ENCODE data around the gene CNGA3. TPM values are rescaled to one million over a fixed set of nuclear protein-coding genes. Genes with fewer than 3 reads are reported as not detected.
"Not testable (repeated sequence)": the region's sequence is repeated elsewhere in the genome, so short reads cannot be mapped to it uniquely, and the experiment has no call there.

Gene CNGA3
- total RNA-seq, 2 experiments from 2014 or later, result not detected

DNA sequence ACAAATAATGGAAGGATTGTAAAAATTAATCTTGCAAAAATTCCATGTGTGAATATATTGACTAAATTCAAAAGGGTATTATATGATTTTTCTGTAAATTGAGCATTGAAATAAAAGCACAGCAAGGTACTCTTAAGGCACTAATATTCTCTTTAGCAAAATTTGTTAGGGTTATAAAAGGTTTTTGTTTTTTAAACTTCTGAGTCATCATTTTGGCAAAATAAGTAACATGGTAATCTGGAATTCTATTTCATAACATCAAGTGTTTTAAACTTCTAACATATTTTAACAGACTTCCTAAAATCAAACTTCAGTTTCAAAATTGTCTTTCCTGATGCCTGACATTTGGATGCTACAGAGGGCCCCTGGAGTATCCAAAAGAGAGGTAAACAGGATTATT is 85.9 kb downstream of the CNGA3 start:
- H3K4me3 ChIP-seq (ENCODE audit: low read depth, low read length, poor library complexity, severe bottlenecking), result no peak overlapping the region
- H3K36me3 ChIP-seq (ENCODE audit: insufficient read depth, low read length), result no peaks in the 10 kb centered on the region
- H3K27ac ChIP-seq (ENCODE audit: low read depth, low read length, poor library complexity, severe bottlenecking), result no peak overlapping the region
- POLR2A ChIA-PET, result no interaction called here
- intact Hi-C loops (cut with micrococcal nuclease; ENCODE audit: unreplicated experiment), result no loop called here
- no peak for DNase-seq (ENCODE audit: low spot score)
- TF ChIP-seq, protein P1, sequence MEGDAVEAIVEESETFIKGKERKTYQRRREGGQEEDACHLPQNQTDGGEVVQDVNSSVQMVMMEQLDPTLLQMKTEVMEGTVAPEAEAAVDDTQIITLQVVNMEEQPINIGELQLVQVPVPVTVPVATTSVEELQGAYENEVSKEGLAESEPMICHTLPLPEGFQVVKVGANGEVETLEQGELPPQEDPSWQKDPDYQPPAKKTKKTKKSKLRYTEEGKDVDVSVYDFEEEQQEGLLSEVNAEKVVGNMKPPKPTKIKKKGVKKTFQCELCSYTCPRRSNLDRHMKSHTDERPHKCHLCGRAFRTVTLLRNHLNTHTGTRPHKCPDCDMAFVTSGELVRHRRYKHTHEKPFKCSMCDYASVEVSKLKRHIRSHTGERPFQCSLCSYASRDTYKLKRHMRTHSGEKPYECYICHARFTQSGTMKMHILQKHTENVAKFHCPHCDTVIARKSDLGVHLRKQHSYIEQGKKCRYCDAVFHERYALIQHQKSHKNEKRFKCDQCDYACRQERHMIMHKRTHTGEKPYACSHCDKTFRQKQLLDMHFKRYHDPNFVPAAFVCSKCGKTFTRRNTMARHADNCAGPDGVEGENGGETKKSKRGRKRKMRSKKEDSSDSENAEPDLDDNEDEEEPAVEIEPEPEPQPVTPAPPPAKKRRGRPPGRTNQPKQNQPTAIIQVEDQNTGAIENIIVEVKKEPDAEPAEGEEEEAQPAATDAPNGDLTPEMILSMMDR (conservative IDR thresholded peaks at IDR 0.05; ENCODE audit: low read length), result no peak
- TF ChIP-seq EZH2phosphoT487 (IDR thresholded peaks at IDR 0.05; ENCODE audit: borderline replicate concordance, low read depth, low read length), result no peak
- H2AFZ ChIP-seq (ENCODE audit: low read length), result no peak overlapping the region
- no peaks in the 10 kb centered on the region for H4K20me1 ChIP-seq (ENCODE audit: insufficient read depth, low read length)
- no peaks in the 10 kb centered on the region for H3K4me1 ChIP-seq (ENCODE audit: insufficient read depth, low read length, poor library complexity, severe bottlenecking)
- H3K79me2 ChIP-seq (ENCODE audit: insufficient read depth, low read depth, low read length), result no peaks in the 10 kb centered on the region
- H3K9me2 ChIP-seq (ENCODE audit: insufficient read depth, low read length), result no peaks in the 10 kb centered on the region
- BruUV-seq (replicated peaks), result no TSS peak
- CTCF ChIA-PET (ENCODE audit: unreplicated experiment), result no interaction called here
- no peak overlapping the region for H3K4me2 ChIP-seq (ENCODE audit: low read length)
- H3K9me3 ChIP-seq (ENCODE audit: low read length), result peaks cover 14% of the 10 kb centered on the region; the same call in 1 of the 2 replicates

DNA sequence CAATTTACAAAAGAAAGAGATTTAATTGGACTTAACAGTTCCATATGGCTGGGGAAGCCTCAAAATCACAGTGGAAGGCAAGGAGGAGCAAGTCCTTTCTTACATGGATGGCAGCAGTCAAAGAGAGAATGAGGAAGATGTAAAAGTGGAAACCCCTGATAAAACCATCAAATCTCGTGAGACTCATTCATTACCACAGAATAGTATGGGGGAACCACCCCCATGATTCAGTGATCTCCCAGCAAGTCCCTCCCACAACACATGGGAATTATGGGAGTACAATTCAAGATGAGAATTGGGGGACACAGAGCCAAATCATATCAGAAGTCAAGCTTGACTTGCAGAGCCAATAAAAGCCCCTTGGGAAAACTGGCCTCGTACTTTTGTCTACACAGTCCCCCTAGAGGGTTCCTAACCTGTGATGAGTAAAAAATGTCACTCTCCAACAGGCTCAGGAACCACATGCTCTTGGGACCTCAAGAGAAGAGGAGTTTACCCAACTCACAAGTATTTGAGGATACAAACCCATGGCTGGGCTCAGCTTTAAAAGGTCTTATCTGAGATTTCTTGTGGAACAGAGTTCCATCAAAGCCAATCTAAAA is 87.2 kb downstream of the CNGA3 start:
- Histone ChIP-seq H3K9me2 (ENCODE audit: insufficient read depth, low read length) (no peaks in the 10 kb centered on the region), H3K4me3 (ENCODE audit: low read depth, low read length, poor library complexity, severe bottlenecking) (no peak overlapping the region), H3K79me2 (ENCODE audit: insufficient read depth, low read depth, low read length) (no peaks in the 10 kb centered on the region), H3K9me3 (ENCODE audit: low read length) (peaks cover 15% of the 10 kb centered on the region), H3K27ac (ENCODE audit: low read depth, low read length, poor library complexity, severe bottlenecking) (no peak overlapping the region), H3K4me1 (ENCODE audit: insufficient read depth, low read length, poor library complexity, severe bottlenecking) (no peaks in the 10 kb centered on the region), H2AFZ (ENCODE audit: low read length) (no peak overlapping the region), H4K20me1 (ENCODE audit: insufficient read depth, low read length) (no peaks in the 10 kb centered on the region), H3K36me3 (ENCODE audit: insufficient read depth, low read length) (no peaks in the 10 kb centered on the region), H3K4me2 (ENCODE audit: low read length) (no peak overlapping the region)
- intact Hi-C loops (cut with micrococcal nuclease; ENCODE audit: unreplicated experiment), result no loop called here
- ChIA-PET POLR2A (no interaction called here), CTCF (ENCODE audit: unreplicated experiment) (no interaction called here)
- no TSS peak for BruUV-seq (replicated peaks)
- DNase-seq (ENCODE audit: low spot score), result no peak
- TF ChIP-seq, protein P1 (conservative IDR thresholded peaks at IDR 0.05; ENCODE audit: low read length), result no peak
- TF ChIP-seq EZH2phosphoT487 (IDR thresholded peaks at IDR 0.05; ENCODE audit: borderline replicate concordance, low read depth, low read length), result no peak

DNA sequence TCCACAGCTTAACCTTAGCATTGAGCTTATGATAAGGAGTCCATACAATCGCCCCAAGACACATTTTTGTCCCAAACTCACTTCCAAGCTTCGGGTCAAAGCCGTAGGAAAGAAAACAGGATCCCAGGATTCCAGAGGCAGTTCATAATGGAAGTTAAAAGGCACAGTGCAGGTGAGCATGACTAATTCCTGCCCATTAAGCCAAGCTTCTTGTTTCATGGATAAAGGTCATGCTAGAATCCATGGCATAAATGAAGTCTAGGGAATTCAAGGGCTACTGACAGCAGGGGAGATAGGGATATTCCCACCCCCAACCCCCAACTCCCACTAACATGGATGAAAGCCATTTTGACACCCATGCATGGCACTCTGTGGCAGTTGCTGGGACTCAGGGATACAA is 88.2 kb downstream of the CNGA3 start:
- DNase-seq (ENCODE audit: low spot score), result no peak
- H3K79me2 ChIP-seq (ENCODE audit: insufficient read depth, low read depth, low read length), result no peaks in the 10 kb centered on the region
- H3K9me3 ChIP-seq (ENCODE audit: low read length), result peaks cover 21% of the 10 kb centered on the region
- no peak for TF ChIP-seq EZH2phosphoT487 (IDR thresholded peaks at IDR 0.05; ENCODE audit: borderline replicate concordance, low read depth, low read length)
- TF ChIP-seq, protein P1 (conservative IDR thresholded peaks at IDR 0.05; ENCODE audit: low read length), result no peak
- intact Hi-C loops (cut with micrococcal nuclease; ENCODE audit: unreplicated experiment), result no loop called here
- H3K4me3 ChIP-seq (ENCODE audit: low read depth, low read length, poor library complexity, severe bottlenecking), result no peak overlapping the region
- no peak overlapping the region for H2AFZ ChIP-seq (ENCODE audit: low read length)
- H3K27ac ChIP-seq (ENCODE audit: low read depth, low read length, poor library complexity, severe bottlenecking), result no peak overlapping the region
- peaks cover 4% of the 10 kb centered on the region for H3K4me1 ChIP-seq (ENCODE audit: insufficient read depth, low read length, poor library complexity, severe bottlenecking)
- CTCF ChIA-PET (ENCODE audit: unreplicated experiment), result no interaction called here
- POLR2A ChIA-PET, result no interaction called here
- BruUV-seq (replicated peaks), result no TSS peak
- no peak overlapping the region for H3K4me2 ChIP-seq (ENCODE audit: low read length)
- no peaks in the 10 kb centered on the region for H4K20me1 ChIP-seq (ENCODE audit: insufficient read depth, low read length)
- no peaks in the 10 kb centered on the region for H3K36me3 ChIP-seq (ENCODE audit: insufficient read depth, low read length)
- no peaks in the 10 kb centered on the region for H3K9me2 ChIP-seq (ENCODE audit: insufficient read depth, low read length)

DNA sequence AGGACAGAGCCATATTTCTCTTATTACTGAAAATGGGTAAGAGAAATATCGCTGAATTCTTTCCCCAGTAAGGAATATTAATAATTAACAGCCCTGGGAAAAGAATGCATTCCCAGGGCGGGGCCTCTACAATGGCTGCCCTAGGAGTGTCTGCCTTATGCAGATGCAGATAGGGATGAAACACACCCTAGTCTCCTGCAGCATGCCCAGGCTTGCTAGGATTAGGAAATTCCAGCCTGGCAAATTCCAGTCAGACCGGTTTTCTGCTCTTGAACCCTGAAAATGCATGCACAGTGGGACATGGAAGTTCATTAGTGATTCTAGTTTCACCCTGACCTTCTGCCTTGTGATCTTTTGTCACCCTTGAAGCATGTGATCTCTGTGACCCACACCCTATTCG is 89.4 kb downstream of the CNGA3 start:
- H3K4me1 ChIP-seq (ENCODE audit: insufficient read depth, low read length, poor library complexity, severe bottlenecking); CTCF ChIA-PET (ENCODE audit: unreplicated experiment); H4K20me1 ChIP-seq (ENCODE audit: insufficient read depth, low read length); H2AFZ ChIP-seq (ENCODE audit: low read length); H3K27ac ChIP-seq (ENCODE audit: low read depth, low read length, poor library complexity, severe bottlenecking); BruUV-seq (replicated peaks); H3K79me2 ChIP-seq (ENCODE audit: insufficient read depth, low read depth, low read length); H3K4me2 ChIP-seq (ENCODE audit: low read length); H3K36me3 ChIP-seq (ENCODE audit: insufficient read depth, low read length); H3K4me3 ChIP-seq (ENCODE audit: low read depth, low read length, poor library complexity, severe bottlenecking); H3K9me2 ChIP-seq (ENCODE audit: insufficient read depth, low read length); DNase-seq (ENCODE audit: low spot score); intact Hi-C loops (cut with micrococcal nuclease; ENCODE audit: unreplicated experiment): not testable (repeated sequence)
- POLR2A ChIA-PET, result interaction anchor here (0.6 kb wide), 1 partner anchor 620 kb away, joined by 4 read pairs; no protein-coding TSS in a partner anchor
- H3K9me3 ChIP-seq (ENCODE audit: low read length), result peaks cover 21% of the 10 kb centered on the region

Measured in OCI-LY7 (cell line).